ENCODE results near the gene PACRG.

PACRG gene

GRCh38 chr6:163169521-163169920 lies 441.7 kb downstream of the PACRG start:
- TF ChIP-seq, protein P1, sequence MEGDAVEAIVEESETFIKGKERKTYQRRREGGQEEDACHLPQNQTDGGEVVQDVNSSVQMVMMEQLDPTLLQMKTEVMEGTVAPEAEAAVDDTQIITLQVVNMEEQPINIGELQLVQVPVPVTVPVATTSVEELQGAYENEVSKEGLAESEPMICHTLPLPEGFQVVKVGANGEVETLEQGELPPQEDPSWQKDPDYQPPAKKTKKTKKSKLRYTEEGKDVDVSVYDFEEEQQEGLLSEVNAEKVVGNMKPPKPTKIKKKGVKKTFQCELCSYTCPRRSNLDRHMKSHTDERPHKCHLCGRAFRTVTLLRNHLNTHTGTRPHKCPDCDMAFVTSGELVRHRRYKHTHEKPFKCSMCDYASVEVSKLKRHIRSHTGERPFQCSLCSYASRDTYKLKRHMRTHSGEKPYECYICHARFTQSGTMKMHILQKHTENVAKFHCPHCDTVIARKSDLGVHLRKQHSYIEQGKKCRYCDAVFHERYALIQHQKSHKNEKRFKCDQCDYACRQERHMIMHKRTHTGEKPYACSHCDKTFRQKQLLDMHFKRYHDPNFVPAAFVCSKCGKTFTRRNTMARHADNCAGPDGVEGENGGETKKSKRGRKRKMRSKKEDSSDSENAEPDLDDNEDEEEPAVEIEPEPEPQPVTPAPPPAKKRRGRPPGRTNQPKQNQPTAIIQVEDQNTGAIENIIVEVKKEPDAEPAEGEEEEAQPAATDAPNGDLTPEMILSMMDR (IDR thresholded peaks at IDR 0.05; ENCODE audit: low read length, missing control alignments): no peak
- no peak overlapping the region for H3K4me3 ChIP-seq (replicated peaks; ENCODE audit: low read depth, low read length)
- DNase-seq (ENCODE audit: low read depth): no peak

DNA sequence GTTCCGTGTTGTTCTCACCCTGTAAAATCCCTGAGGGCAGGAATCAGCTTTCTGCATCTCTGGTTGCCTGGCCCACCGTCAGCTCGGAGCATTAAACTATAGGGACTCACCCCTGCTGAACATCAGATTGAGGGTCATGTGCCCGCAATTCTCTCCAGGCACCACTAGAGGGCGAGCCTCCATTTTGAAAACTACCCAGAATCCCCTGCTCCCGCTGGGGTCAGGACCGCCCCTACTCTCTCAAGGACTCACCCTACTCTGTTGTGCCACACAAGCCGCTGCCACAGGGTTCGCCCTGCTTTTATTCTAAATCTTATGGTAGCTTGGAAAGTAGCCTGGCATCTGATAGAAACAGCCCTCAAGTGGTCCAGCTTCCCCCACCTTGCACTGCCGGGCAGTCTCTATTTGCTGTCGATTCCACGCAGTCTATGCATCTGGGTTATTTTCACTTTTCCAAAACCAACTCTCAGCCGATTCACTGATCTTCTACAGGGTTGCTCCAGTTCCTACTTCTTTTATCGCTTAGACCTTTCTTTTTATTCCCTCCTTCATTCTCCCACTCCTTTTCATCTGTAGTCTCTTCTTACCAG lies 442.6 kb downstream of the PACRG start:
- TF ChIP-seq, protein P1 (IDR thresholded peaks at IDR 0.05; ENCODE audit: low read length, missing control alignments): peak; percentile 61
- H3K4me3 ChIP-seq (replicated peaks; ENCODE audit: low read depth, low read length): no peak overlapping the region
- DNase-seq (ENCODE audit: low read depth): peak; percentile 25

DNA sequence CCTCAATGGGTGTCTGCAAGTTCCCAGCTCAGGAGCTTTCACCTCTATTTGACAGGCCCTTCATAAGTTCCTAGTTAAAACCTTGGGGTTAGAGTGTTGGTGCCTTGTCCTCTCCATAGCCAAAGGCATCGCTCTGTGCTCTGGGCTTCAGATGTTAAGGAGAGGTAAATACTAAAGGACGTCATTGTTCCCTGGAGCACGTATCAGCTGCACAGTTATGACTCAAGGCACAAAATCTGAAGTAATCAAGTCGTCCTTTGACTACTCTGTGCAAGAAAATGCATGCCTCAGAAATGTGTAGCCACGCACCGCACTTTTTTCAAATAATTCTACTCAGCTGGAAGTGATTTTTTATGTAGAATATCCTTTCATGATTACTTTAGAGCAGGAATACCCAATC lies 446.0 kb downstream of the PACRG start:
- DNase-seq (ENCODE audit: low read depth): no peak
- TF ChIP-seq, protein P1 (IDR thresholded peaks at IDR 0.05; ENCODE audit: low read length, missing control alignments): no peak
- no peak overlapping the region for H3K4me3 ChIP-seq (replicated peaks; ENCODE audit: low read depth, low read length)

GRCh38 chr6:163175301-163175700 lies 447.5 kb downstream of the PACRG start:
- TF ChIP-seq, protein P1 (IDR thresholded peaks at IDR 0.05; ENCODE audit: low read length, missing control alignments): no peak
- no peak for DNase-seq (ENCODE audit: low read depth)
- H3K4me3 ChIP-seq (replicated peaks; ENCODE audit: low read depth, low read length): no peak overlapping the region

DNA sequence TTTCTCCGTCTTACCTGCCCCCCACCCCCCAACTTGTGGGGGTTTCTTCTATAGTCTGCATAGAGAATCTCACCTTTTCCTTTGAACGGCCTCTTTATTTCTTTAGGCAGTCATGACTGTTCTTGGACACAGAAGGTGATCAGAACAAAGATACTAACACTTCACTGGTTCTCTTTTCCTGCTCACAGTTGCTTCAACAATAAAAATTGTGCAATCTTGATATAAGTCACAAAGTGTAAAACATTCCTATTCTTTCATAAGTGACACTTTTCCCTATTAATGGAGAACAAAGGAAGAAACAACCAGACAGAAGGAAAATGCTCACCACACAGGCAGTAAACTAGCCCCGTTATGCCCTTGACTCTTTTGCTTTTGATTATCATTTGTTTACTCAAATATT lies 448.3 kb downstream of the PACRG start:
- TF ChIP-seq, protein P1 (IDR thresholded peaks at IDR 0.05; ENCODE audit: low read length, missing control alignments): no peak
- H3K4me3 ChIP-seq (replicated peaks; ENCODE audit: low read depth, low read length): no peak overlapping the region
- DNase-seq (ENCODE audit: low read depth): no peak

- TF ChIP-seq, protein P1 (IDR thresholded peaks at IDR 0.05; ENCODE audit: low read length, missing control alignments): no peak
- DNase-seq (ENCODE audit: low read depth): no peak
- H3K4me3 ChIP-seq (replicated peaks; ENCODE audit: low read depth, low read length): no peak overlapping the region
Measured at GRCh38 chr6:163177007-163177406, 449.2 kb downstream of the PACRG start.

DNA sequence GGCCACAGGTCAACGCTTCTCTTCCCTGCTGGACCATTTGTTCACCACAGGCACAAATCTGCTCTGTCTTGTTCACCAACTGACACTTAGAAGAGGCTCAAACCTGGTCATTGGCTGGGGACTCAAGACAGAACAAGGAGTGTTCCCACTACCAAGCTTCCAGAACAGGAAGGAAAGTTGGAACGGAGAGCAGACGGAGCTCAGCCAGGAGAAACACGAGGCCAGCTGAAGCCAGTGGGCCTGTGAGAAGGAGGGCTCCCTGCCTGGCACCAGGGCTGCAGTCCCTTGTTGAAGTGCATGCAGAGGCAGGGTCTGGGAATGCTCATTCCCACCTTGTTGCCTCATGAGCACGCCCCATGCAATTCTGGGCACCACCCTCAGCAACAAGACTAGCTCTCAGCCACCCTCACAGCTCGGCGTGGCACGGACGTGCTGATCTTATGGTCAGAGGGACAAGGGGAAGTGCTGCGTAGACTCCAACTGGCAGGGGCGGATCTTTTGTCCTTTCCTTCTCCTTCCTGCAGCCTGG lies 450.2 kb downstream of the PACRG start:
- no peak overlapping the region for H3K4me3 ChIP-seq (replicated peaks; ENCODE audit: low read depth, low read length)
- no peak for DNase-seq (ENCODE audit: low read depth)
- TF ChIP-seq, protein P1 (IDR thresholded peaks at IDR 0.05; ENCODE audit: low read length, missing control alignments): no peak
